HG02981 (cell line): ENCODE data around the gene UBE2N.
"Not testable (repeated sequence)": the region's sequence is repeated elsewhere in the genome, so short reads cannot be mapped to it uniquely, and the experiment has no call there.

Experiments used
- ATAC-seq: cut with Tn5 transposase; IDR thresholded peaks from one replicate; pipeline ENCODE4 v1.9.1; 2021; ENCODE audit warnings: mild to moderate bottlenecking, moderate library complexity; ENCODE audit not compliant: unreplicated experiment

UBE2N gene

DNA sequence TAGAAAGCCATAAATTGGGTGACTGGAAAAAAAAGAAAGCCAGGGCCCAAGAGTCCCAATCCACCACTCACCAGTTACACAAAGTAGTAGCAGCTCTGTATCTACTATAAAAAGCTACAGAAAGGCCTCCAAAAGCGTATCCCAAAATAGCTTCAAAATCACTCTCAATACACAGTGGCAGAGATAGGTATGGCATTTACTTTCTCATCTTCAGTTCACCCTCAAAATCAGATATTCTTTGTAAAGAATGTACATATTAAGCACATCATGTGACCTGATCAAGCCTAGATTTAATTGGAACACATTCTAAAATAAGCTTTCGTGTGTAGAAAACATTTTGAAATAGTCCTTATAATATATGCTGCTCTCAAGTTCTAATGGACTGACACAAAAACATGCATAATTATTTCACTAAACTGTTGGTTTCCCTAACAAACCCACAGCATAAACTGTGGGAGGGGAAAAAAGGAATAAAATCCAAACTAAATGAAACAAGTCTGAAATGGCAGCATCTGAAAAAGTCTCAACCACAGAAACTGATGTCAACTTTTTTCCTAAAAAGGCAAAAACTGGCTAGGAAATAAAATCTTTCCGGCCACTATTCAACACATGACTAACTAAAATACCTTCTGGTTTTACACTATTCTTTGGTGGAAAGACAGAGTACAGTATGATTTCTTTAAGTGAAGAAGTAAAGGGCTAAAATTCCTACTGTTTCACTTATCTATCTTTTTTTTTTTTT, 25.9 kb downstream of the UBE2N start:
- no peak for ATAC-seq

DNA sequence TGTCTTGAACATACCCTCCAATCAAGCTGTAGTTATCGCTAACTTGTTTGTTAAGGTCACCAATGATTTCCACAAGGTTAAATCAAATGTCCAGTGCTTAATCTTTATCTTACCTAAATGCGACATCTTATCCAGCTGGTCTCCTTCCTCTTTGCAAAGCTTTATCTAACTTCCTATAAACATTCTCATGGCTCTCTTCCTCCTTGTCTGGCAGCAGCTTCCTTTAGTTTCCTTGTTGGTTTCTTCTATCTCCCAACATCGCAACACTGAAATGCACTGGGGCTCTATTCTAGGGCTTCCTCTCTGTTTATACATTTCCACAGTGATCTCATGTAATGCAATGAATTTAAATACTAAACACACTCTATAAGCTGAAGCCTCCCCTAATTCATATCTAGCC, 28.7 kb downstream of the UBE2N start:
- ATAC-seq = no peak

DNA sequence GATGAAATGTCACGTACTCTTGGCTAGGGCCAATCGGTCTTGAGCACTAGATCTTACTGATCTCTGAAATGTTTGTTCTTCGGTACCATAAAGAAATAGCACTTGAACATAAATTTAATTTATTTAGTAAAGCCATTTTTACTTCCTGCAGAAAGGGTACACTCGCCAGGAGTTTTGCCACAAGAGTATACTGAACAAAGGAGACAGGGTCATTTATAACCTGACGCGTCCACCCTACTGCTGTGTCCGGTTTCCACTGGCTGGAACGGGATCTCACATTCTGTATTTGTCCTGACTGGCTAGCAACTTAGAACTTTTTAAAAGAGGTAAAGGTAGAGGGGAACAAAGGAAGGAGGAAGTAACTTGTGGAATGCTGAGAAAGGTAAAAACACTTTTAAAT, 29.4 kb downstream of the UBE2N start:
- ATAC-seq = not testable (repeated sequence)

DNA sequence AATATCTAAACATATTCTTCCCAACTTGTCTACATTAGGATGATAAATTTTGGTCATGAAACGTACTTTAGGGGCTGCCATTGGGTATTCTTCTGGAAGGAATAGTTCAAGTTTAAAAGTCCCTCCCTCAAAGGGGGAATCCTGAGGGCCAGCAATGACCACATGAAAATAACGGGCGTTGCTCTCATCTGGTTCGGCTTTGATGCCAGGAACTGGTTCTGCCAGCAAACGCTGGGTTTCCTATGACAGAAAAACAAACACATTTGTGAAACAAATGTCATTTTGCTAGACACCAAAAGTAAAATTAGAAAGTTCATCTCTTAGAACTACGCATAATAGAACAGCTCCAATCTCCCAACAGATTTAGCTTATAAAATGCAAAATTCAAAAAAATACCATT, 30.7 kb downstream of the UBE2N start:
- ATAC-seq = not testable (repeated sequence)

DNA sequence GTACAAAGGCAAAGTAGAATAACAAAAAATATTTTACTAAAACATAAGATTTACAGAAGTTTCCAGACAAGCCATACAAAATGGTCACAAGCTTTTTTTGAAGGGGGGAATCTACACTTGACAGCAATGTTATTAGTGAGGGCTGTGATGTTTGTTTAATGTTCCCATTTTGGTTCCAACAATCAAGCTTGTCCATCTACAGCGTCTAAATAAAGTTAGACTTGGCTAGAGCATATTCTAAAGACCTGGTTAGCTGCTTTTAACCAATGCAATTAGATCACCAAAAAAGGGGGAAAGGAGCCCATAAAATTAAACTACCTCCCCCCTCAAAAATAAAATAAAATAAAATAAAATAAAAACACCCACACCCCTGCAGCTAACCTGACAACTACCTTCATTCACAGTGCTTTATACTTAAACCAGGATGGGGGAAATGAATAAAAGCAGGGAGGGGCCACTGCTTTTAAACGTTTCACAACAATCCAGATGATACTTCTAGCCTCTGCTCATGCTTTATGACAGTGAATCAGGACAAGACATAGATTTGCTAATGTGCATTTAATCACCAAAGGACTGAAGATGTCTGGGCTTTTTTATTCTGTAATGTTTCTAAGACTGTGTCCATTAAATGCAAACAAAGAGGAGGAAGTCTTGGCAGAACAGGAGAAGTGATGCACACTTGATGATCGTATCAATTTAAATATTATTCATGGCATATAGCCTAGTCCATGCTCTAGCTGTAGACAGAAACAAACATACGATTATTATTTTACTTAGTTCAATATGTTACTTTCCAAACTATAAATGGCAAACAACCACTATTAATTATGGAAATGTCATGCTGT, 32.2 kb downstream of the UBE2N start:
- ATAC-seq = not testable (repeated sequence)

DNA sequence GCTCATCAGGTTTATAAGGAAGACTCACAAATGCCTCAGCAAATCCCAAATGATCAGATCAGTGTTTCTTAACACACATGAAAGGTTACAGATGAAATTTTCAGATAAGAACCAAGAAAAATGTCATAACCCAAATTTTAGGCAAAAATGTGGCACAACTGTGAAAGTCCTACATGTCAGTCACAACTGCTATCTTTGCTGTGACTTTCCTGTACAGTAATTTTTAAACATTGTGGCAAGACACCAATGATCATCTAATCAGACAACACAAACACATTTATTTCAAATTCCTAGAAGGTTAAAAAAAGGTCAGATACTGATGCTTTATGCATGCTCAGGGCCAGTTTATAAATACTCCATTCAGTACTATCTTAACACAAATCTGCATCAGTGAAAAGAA, 32.9 kb downstream of the UBE2N start:
- no peak for ATAC-seq

DNA sequence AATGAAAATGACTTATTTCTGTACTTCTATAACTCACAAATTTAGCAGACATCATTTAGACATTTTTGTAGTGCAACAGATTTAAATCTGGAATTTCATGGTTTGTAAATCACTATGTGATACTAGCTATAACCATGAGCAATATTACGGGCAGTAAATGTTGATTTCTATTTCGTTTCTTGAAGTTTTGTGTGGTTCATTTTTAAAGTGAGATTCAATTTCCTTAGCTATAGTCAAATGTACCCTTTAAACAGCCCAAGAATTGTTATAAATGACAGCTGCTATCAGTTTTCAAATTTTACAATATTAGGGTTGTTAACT, 33.8 kb downstream of the UBE2N start:
- ATAC-seq = no peak

DNA sequence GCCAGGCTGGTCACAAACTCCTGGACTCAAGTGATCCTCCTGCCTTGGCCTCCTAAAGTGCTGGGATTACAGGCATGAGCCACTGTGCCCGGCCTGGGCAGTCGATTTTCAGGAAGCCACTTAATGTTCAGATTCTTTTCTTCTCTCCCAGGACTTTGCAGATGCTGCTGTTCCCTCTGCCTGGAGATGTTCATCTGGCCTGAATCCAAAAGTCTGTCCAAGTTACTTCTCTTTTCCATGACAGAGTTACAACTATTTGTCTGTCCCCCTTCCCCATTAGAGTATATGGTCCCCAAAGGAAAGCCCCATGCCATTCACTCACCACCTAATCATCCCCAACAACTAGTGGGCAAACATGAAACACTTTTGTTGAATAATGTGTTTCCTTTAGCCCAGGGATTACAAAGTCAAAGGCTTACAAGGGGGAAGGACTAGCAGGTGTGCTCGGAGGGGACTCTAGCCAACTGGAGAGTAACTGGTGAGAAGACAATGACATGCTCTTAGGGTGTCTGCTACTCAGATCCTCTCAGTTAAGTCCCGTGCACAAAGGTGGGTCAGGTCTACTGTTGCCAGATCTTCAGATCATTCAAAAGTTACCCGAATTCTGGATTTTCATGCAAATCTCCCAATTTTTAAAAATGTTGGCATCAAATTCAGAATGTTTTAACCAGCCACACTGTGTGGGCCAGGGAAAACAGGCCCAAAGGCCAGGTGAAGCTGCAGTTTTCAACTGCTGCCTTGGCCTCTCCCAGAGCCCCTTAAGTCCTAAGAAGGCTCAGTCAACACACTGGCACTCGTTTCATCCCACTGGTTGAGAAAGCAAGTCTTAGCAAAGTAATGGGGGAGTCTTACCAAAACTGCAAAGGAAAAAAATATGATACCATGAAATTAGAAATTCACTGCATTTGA, 34.4 kb downstream of the UBE2N start:
- ATAC-seq = no peak

DNA sequence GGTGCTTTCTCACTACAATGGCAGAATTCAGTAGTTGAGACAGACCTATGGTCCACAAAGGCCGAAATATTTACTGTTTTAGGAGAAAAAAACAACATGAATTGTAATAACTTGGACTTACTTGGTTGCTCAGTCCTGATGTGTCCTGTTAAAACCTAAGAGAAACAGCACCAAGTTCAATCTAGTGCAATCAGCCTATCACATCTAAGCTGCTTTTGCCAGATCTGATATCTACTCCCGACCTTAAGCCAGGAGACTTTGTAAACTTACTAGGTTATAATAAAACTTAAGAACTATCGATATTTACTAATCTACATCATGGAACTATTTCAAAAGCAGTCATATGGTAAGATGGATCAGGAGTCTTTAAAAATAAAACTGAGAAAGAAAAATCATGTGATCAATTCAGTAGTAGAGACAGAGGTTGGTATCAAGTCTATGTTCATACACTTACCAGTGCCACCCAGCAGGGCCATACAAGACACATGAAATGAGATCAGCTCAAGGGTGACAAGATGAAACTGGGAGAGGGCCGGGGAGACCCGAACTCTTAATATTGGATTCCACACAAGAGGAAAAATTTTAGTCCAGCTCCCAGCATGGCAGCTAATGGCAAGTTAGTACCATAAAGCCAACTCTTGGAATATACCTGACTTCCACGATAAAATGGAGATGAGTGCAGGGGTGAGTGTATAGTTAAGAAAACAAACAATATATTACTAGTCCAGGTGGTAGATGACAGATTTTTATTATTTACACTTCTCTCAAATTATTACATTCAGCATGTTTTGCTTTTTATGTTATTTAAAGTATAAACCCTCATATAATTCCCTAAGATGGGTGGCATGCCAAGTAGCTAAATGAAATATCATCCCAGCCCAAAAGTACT, 36.5 kb downstream of the UBE2N start:
- no peak for ATAC-seq

DNA sequence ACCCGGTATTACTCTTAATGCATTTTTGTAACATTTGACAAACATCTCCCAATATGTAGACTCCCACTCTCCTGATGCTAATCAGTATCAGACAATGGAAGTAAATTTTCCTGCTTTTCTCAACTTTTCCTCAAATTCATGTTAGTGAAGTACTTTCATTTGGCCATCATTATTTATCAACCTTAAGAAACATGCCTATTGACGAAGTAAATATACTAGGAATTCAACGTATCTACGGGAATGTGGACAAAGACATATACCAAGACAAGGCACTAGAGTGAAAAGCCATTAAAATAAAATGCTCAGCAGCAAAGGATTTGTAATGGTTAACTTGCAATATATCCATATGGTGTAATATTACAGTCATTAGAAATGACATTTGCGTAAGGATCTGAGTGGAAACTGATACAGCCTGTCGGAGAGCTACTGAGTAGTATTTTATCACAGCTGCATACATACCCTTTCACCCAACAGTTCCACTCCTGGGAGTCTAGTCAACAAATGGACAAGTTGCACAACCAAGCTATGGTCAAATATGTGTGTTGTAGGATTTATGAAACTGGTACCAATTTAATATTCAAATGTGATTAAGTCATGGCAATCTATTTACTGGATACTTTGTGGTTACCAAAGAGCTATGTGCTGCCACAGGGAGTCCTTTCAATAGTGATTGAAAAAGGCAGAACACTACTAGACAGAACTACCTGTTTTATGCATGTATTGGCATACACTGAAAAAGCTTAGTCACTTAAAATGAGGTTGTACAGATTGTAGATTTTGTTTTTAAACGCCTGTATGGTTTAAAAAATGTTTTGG, 37.6 kb downstream of the UBE2N start:
- ATAC-seq = no peak

DNA sequence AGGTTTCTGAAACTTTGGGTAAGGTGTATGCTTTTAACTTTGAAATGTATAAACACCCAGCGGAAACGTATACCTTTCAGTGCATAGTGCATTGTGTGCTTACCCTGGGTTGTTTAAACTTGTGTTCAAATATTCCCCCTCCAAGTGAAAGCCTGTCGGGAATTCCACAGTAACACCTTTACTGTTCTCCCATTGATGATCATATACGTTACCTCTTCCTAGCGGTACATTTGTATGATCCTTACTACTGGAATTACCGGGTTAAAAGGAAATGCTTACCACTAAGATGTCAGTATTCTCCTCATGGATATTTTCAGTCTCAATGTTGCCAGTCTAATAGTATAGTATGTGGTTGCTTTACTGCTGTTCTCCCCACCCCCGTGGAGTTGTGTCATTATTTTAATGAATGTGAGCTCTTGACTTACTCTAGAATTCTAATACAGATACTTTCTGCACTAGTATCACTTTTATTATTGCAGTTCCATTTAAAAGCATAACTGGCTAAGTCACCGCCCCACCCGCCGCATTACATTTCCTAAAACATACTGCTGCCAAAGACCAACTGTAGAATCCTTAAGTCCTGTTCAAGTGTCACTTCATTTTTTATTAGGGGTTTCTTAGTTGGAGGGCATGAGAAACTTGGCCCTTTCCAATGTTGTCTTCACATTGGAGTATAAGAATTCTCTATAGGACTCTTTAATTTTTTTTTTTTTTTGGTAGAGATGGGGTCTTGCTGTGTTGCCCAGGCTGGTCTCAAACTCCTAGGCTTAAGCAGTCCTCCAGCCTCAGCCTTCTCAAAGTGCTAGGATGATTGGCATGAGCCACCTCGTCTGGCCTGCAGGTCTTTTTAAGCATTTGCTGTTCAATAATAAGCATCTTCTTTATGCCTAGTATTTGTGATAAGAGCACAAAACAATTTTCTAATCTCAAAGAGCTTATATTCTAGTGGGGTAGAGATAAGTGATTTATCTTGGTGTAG, 39.1 kb downstream of the UBE2N start:
- ATAC-seq = no peak

DNA sequence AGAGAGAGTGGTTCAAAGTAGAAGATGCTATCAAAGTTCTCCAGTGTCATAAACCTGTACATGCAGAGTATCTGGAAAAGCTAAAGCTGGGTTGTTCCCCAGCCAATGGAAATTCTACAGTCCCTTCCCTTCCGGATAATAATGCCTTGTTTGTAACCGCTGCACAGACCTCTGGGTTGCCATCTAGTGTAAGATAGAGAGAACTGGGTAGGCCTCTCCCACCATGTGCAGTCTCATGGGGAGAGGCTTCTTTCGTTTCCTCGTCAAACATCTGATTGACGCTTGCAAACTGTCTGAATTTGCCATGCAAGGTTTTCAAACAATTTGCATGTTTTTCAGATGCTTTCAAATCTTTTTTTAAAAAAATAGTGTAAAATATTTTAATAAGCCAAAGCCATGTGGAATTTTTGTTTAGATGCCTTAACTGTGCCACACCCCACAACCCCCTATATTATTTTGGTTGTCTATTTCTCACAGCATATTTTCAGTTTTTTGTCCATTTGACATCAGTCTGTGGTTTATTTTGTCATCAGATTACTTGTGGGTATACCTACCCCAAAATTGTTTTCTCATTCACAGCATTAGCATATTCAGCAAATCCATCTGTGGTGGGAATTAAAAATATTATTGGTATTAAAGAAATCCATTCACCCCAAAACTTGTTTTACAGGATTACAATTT, 42.4 kb downstream of the UBE2N start:
- ATAC-seq = peak; percentile 93

DNA sequence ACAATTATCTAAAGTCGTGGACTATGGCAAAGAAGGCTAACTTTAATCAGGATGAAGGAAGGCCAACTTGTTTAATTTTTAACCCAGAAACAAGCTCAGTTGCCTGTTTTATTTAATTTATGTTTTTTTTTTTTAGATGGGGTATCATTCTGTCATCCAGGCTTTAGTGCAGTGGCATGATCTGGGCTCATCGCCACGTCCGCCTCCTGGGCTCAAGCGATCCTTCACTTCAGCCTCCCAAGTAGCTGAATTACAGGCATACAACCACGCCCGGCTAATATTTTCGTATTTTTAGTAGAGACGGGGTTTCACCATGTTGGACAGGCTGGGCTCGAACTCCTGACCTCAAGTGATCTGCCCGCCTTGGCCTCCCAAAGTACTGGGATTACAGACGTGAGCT, 44.3 kb downstream of the UBE2N start:
- no peak for ATAC-seq

DNA sequence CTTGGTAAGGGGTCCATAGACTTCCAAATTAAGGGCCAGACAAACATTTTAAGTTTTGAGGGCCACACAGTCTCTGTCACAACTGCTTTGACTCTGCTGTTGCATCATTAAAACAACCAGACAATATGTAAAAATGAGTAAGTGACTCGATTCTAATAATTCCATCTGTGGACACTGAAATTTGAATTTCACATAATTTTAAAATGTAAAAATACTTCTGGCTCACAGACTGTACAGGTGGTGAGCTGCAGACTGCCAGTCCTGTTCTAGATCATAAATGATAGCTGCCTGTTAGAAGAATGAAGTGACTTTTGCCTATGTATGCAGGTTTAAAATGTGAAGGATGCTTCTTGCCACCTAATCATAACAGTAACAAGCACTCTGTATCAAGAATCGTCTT, 48.3 kb downstream of the UBE2N start:
- no peak for ATAC-seq

DNA sequence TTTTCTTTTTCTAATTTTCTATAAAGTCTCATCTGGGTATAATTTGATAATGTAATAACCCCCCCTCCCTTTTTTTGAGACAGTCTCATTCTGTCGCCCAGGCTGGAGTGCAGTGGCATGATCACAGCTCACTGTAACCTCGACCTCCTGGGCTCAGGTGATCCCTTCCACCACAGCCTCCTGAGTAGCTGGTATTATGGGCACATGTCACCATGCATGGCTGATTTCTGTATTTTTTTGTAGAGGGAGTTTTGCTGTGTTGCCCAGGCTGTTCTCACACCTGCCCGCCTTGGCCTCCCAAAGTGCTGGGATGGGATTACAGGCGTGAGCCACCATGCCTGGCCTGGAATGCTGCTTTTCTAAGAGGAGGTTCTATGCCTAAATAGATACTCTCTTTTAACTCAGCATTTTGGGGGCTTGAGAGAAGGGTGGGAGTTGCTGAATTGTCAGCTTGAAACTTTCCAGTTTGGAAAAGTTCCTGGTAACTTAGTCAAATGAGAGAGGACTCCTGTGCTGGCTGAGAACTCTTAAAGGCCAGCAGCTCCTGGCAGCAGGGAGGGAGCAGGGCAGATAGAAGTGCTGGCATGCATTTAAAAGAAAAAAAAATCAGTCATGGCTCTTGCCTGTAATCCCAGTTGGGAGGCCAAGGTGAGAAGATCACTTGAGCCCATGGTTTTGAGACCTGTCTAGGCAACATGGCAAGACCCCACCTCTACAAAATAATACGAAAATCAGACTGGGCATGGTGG, 51.0 kb downstream of the UBE2N start:
- no peak for ATAC-seq

DNA sequence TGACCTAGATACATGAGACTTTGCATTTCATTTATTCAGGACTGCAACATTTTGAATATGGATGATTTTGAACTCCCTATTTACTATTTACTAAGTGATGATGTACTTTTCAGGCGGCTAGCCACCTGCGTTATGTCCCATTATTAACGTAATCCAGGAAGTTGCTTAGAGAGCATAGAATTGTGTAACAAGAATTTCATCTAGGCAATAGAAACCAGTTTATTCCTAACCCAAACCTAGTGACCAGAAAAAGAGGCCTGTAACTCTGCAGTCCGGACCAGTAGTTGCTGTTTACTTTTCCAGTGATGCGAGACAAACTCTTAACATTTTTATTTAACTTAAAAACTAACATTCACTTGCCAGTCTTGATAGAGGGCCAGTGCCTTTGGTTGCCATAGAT, 51.7 kb downstream of the UBE2N start:
- no peak for ATAC-seq

DNA sequence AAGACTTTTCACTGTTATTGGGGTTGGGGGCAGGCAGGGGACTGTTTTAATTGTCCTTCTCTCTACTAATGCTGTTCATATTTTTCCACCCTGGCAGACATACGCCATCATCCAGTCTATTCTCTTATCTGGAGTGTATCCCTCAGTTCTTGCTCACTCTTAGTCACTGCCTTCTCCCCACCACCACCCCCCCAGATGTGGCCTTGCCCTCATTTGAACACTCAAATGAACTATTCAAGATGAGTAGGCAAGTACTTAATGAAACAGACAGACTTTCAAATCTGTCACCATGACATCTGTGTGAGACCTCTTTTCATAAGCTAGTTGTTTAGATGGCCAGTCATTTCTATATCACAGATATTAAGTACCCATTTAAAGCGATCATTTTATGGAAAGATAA, 54.0 kb downstream of the UBE2N start:
- peak; percentile 47 for ATAC-seq
